ENCODE measurements around the gene MRPL2.
A peak's percentile ranks its signal among the peaks of the same experiment; 100 is the strongest.

MRPL2 gene

DNA sequence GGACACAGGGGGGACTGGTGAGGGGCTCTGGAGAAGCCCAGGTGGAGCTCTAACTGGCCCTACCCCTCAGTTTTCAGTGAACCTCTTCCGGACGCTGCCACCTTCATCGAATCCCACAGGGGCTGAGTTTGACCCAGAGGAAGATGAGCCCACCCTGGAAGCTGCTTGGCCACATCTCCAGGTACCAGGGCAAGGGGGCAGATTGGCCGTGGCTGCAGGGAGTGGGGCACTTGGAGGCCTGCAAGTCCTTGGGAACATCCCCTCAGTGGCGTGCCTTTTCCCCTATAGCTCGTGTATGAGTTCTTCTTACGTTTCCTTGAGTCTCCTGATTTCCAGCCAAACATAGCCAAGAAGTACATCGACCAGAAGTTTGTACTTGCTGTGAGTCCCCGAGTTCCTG lies 52.1 kb downstream of the MRPL2 start:
- TF ChIP-seq SPI1 (IDR thresholded peaks at IDR 0.05; ENCODE audit: low read depth, low read length) (no peak), PAX5 (IDR thresholded peaks at IDR 0.05; ENCODE audit: insufficient read depth, low read length, severe bottlenecking) (no peak), POLR2A (IDR thresholded peaks at IDR 0.05; ENCODE audit: low read depth, low read length) (no peak), TAF1 (IDR thresholded peaks at IDR 0.05; ENCODE audit: low read depth, low read length) (no peak), POLR2AphosphoS5 (IDR thresholded peaks at IDR 0.05; ENCODE audit: low read depth, low read length) (no peak), POU2F2 (IDR thresholded peaks at IDR 0.05; ENCODE audit: low read depth, low read length) (no peak)
- no peak for FAIRE-seq
- no peak for DNase-seq (ENCODE audit: insufficient read length, low spot score)

DNA sequence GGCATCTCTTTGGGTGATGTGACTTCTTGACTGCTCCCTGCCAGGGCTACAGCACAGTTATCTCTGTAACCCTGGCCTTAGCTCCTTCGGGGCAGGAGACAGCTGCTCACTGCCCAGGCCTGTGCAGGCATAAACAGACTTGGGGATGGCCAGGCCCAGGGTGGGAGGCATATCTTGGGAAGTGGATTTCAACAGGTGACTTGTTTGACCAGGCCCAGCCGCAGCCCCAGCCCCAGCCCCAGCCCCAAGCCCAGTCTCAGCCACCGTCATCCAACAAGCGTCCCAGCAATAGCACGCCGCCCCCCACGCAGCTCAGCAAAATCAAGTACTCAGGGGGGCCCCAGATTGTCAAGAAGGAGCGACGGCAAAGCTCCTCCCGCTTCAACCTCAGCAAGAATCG lies 53.0 kb downstream of the MRPL2 start:
- TF ChIP-seq SPI1 (IDR thresholded peaks at IDR 0.05; ENCODE audit: low read depth, low read length) (no peak), POLR2A (IDR thresholded peaks at IDR 0.05; ENCODE audit: low read depth, low read length) (no peak), POU2F2 (IDR thresholded peaks at IDR 0.05; ENCODE audit: low read depth, low read length) (no peak), POLR2AphosphoS5 (IDR thresholded peaks at IDR 0.05; ENCODE audit: low read depth, low read length) (no peak), PAX5 (IDR thresholded peaks at IDR 0.05; ENCODE audit: insufficient read depth, low read length, severe bottlenecking) (no peak), TAF1 (IDR thresholded peaks at IDR 0.05; ENCODE audit: low read depth, low read length) (no peak)
- DNase-seq (ENCODE audit: insufficient read length, low spot score) (no peak), FAIRE-seq (no peak)

DNA sequence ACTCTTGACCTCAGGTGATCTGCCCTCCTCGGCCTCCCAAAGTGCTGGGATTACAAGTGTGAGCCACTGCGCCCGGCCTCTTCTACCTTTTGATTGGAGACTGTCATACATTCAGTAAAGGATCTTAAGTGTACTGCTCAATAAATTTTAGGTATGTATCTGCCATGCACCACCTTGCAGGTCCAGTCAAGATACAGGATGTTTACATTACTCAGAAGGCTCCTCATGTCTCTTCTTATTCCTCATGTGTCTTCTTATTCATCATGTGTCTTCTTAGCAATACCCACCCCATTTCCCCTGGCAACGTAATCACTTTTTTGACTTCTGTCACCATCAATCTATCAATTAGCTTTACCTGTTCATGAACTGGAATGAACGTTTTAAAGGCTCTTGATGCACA lies 53.4 kb downstream of the MRPL2 start:
- peak; percentile 64 for FAIRE-seq
- TF ChIP-seq POLR2AphosphoS5 (IDR thresholded peaks at IDR 0.05; ENCODE audit: low read depth, low read length) (no peak), POU2F2 (IDR thresholded peaks at IDR 0.05; ENCODE audit: low read depth, low read length) (no peak), SPI1 (IDR thresholded peaks at IDR 0.05; ENCODE audit: low read depth, low read length) (no peak), PAX5 (IDR thresholded peaks at IDR 0.05; ENCODE audit: insufficient read depth, low read length, severe bottlenecking) (no peak)
- DNase-seq (ENCODE audit: insufficient read length, low spot score) = no peak

Measured in GM12891 (cell line).